Ascending aorta (tissue), 2 donors: ENCODE measurements around the gene CAMK2D. TPM values are rescaled to one million over a fixed set of nuclear protein-coding genes. Genes with fewer than 3 reads are reported as not detected.
A peak's percentile ranks its signal among the peaks of the same experiment; 100 is the strongest.

ENCODE experiments used
- DNase-seq, 2 donors: peaks; one replicate each; pipeline ENCODE4 v3.0.0-alpha.2; 2019; ENCODE audit warnings: low spot score in 2 of 2
- H3K27ac ChIP-seq, 2 donors: fragments of 200-600 bp; sonication (generic); one replicate each; pipeline ENCODE4 v1.5.1; 2016 to 2017; ENCODE audit warnings: mild to moderate bottlenecking in 1 of 2
- H3K27me3 ChIP-seq: fragments of 200-600 bp; sonication (generic); one replicate; pipeline ENCODE4 v1.5.1; 2017
- H3K36me3 ChIP-seq, 2 donors: fragments of 200-600 bp; sonication (generic); one replicate each; pipeline ENCODE4 v1.5.1; 2016
- H3K4me1 ChIP-seq, 2 donors: fragments of 200-600 bp; sonication (generic); one replicate each; pipeline ENCODE4 v1.5.1; 2016 to 2017; ENCODE audit warnings: mild to moderate bottlenecking in 1 of 2
- H3K4me3 ChIP-seq, 2 donors: fragments of 200-600 bp; sonication (generic); one replicate each; pipeline ENCODE4 v1.5.1; 2016 to 2017; ENCODE audit warnings: mild to moderate bottlenecking in 1 of 2
- H3K9me3 ChIP-seq, 2 donors: fragments of 200-600 bp; sonication (generic); one replicate each; pipeline ENCODE4 v1.5.1; 2016
- intact Hi-C: fragments of 100-400 bp; cut with DNase I; formaldehyde crosslinking; loops from one replicate; pipeline ENCODE4 v1.15.1; 2023
- total RNA-seq: library from RNA; depleted of rRNA; stranded (reverse); fragments of >200 nt; gene quantifications from one replicate; pipeline ENCODE4 v1.1.0, GENCODE V29; 2016
- TF ChIP-seq, protein P1 (sequence below), 3 experiments: fragments of 200-600 bp in 2 of 3; fragments of 450-650 bp in 1 of 3; sonication (generic) in 2 of 3; IDR thresholded peaks; one replicate each; pipeline ENCODE4 v1.5.1; 2016 to 2019; ENCODE audit warnings: antibody characterized with exemption in 3 of 3, mild to moderate bottlenecking in 1 of 3, moderate library complexity in 1 of 3

CAMK2D gene
- total RNA-seq, 1 donor from 2014 or later = 23.8 TPM

DNA sequence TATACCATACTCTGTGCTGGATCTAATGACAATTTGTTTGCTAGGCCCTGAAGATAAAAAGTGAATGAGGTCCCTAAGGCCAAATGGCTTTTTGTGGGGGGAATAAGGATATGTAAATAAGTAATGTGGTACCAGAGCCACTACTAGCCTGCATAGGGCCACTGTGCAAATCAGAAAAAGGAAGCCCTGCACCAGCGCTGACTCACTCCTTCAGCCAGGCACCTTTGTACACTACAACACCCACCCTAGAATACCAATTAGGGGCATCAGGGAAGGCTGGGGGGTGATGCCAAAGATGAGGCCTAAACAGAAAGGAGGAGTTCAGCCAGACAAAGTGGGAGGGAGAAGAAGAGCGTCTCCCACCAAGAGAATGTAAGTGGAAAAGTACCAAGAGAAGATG is 122.2 kb downstream of the CAMK2D start:
- H3K9me3 ChIP-seq = no peaks in the 10 kb centered on the region
- no peak overlapping the region for H3K4me3 ChIP-seq
- DNase-seq = no peak
- H3K36me3 ChIP-seq = no peaks in the 10 kb centered on the region
- TF ChIP-seq, protein P1, sequence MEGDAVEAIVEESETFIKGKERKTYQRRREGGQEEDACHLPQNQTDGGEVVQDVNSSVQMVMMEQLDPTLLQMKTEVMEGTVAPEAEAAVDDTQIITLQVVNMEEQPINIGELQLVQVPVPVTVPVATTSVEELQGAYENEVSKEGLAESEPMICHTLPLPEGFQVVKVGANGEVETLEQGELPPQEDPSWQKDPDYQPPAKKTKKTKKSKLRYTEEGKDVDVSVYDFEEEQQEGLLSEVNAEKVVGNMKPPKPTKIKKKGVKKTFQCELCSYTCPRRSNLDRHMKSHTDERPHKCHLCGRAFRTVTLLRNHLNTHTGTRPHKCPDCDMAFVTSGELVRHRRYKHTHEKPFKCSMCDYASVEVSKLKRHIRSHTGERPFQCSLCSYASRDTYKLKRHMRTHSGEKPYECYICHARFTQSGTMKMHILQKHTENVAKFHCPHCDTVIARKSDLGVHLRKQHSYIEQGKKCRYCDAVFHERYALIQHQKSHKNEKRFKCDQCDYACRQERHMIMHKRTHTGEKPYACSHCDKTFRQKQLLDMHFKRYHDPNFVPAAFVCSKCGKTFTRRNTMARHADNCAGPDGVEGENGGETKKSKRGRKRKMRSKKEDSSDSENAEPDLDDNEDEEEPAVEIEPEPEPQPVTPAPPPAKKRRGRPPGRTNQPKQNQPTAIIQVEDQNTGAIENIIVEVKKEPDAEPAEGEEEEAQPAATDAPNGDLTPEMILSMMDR (IDR thresholded peaks at IDR 0.05) = no peak
- H3K27me3 ChIP-seq = no peaks in the 10 kb centered on the region
- intact Hi-C loops = no loop called here
- peaks cover 0 to 58% of the 10 kb centered on the region in 2 donors for H3K4me1 ChIP-seq
- H3K27ac ChIP-seq = peak overlapping the region; percentile 47 to 55

DNA sequence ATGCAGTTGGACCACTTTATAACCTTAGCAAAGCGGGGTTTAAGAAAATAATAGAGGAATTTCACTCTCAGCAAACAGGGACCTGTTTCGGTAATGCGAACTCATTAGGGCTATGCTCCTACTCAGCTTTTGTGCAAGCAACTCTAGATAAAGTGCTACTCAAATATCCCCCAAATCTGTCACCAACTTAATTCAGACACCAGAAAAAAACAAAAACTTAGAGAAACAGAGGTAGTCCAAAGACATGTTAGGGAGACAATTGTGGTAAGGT is 123.0 kb downstream of the CAMK2D start:
- H3K27ac ChIP-seq = peak overlapping the region in 1 of 2 donors; percentile 12
- H3K27me3 ChIP-seq = no peaks in the 10 kb centered on the region
- H3K4me3 ChIP-seq = no peak overlapping the region
- H3K4me1 ChIP-seq = peaks cover 0 to 59% of the 10 kb centered on the region in 2 donors
- intact Hi-C loops = no loop called here
- TF ChIP-seq, protein P1 (IDR thresholded peaks at IDR 0.05) = no peak
- H3K9me3 ChIP-seq = no peaks in the 10 kb centered on the region
- no peak for DNase-seq
- no peaks in the 10 kb centered on the region for H3K36me3 ChIP-seq

DNA sequence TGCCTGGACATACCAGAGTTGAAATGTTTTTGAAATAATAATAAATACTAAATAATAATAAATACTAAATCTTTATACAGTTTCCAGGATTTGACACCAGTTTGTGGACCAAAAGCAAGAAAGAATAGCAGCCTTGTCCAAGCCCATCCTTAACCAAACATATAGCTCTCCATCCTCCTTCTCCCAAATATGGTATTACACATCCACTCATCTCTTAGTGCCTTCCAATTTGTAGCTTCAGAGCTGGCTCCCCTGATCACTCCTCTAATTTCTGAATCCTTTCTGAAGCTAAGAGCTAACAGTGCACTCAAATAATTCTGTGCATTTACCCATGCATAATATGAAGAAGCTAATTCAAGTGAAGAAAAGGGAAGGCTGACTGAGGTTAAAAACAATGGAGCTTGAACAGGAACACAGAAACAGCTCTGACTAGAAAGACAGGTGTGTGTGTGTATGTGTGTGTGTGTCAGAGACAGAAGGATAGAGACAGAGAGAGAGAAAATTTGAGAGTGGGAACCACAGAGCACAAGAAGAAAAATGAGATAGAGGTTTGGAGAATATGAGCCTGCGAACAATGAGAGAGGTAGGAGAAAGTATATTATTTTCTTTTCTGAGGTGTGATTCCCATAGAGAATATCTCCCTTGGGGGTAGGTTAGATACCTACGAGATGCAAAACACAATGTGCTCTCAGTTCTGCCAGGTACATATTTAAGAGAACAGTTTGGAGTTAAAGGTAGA is 123.5 kb downstream of the CAMK2D start:
- Histone ChIP-seq H3K27me3 (no peaks in the 10 kb centered on the region), H3K4me1 (peaks cover 0 to 57% of the 10 kb centered on the region in 2 donors), H3K4me3 (no peak overlapping the region), H3K36me3 (no peaks in the 10 kb centered on the region), H3K9me3 (no peaks in the 10 kb centered on the region), H3K27ac (peak overlapping the region in 1 of 2 donors; percentile 77)
- intact Hi-C loops = no loop called here
- no peak for DNase-seq
- TF ChIP-seq, protein P1 (IDR thresholded peaks at IDR 0.05) = no peak

DNA sequence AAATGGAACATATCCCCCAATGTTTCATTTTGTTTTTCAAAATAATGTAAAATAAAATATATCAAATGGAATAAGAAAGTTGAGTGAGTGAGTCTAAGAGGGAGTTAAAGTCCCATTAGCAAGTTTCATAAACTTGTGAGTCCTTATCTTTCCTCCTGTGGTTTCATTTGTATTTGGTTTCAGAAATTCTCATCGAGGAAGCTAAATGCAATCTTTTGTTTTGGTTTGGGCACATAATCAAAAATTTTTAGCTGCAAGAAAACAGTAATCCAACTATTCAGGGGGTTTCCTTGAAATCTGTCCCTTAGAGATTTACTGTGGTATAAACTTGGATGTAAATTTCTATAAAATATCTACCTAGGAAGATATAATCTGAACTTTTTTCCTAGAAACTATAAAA is 124.2 kb downstream of the CAMK2D start:
- DNase-seq = no peak
- no peak overlapping the region for H3K4me3 ChIP-seq
- H3K4me1 ChIP-seq = peaks cover 0 to 55% of the 10 kb centered on the region in 2 donors
- intact Hi-C loops = no loop called here
- no peaks in the 10 kb centered on the region for H3K27me3 ChIP-seq
- H3K36me3 ChIP-seq = no peaks in the 10 kb centered on the region
- H3K27ac ChIP-seq = peak overlapping the region; percentile 6 to 77
- H3K9me3 ChIP-seq = no peaks in the 10 kb centered on the region
- TF ChIP-seq, protein P1 (IDR thresholded peaks at IDR 0.05) = no peak

DNA sequence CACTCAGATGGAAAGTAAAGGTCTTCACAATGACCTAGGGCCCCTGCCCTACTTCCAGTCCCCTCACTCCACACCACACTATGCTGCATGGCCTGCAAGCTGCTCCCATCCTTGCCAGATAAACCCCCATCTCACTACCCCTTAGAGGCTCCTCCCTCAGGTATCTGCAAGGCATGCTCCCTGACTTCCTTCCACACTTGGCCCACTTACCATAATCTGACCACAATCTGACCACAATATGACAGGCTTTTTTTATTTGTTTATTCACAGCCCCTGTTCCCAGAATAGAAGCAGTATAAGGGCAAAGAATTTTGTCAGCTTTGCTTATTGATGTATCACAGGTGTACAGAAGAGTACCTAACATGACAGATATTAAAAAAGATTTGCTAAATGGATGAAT is 124.7 kb downstream of the CAMK2D start:
- no peak for DNase-seq
- Histone ChIP-seq H3K36me3 (no peaks in the 10 kb centered on the region), H3K4me3 (no peak overlapping the region), H3K27me3 (no peaks in the 10 kb centered on the region), H3K9me3 (no peaks in the 10 kb centered on the region), H3K27ac (peak overlapping the region; percentile 6 to 77), H3K4me1 (peaks cover 0 to 55% of the 10 kb centered on the region in 2 donors)
- TF ChIP-seq, protein P1 (IDR thresholded peaks at IDR 0.05) = no peak
- intact Hi-C loops = no loop called here

DNA sequence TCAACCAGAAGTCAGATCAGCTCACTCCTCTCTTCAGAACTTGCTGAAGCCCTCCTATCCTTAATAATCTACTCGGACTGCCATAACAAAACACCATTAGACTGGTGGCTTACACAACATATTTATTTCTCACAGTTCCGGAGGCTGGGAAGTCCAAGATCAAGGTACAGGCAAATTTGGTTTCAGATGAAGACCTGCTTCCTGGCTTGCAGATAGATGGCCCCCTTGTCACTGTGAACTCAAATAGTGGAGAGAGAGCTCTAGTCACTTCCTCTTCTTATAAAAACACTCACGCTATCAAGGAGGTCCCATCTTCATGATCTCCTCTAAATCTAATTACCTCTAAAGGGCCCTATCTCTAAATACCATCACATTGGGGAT is 125.1 kb downstream of the CAMK2D start:
- Histone ChIP-seq H3K9me3 (no peaks in the 10 kb centered on the region), H3K36me3 (no peaks in the 10 kb centered on the region), H3K4me3 (no peak overlapping the region), H3K27me3 (no peaks in the 10 kb centered on the region), H3K4me1 (peaks cover 0 to 55% of the 10 kb centered on the region in 2 donors), H3K27ac (peak overlapping the region; percentile 6 to 77)
- DNase-seq = no peak
- TF ChIP-seq, protein P1 (IDR thresholded peaks at IDR 0.05) = no peak
- intact Hi-C loops = no loop called here
